ENCODE data around the gene RGS10. TPM values are rescaled to one million over a fixed set of nuclear protein-coding genes. Genes with fewer than 3 reads are reported as not detected.

The RGS10 gene
- polyA plus RNA-seq, 3 donors, result 33.0 to 36.3 (median 35.0) TPM

GRCh38 chr10:119504651-119505050 lies 37.9 kb downstream of the RGS10 start:
- no peak for DNase-seq (ENCODE audit: extremely low read depth in 1 of 11, low read depth in 9 of 11, low spot score in 4 of 11)

GRCh38 chr10:119503821-119504220 lies 38.7 kb downstream of the RGS10 start:
- no peak for DNase-seq (ENCODE audit: extremely low read depth in 1 of 11, low read depth in 9 of 11, low spot score in 4 of 11)

GRCh38 chr10:119502618-119503155 lies 39.8 kb downstream of the RGS10 start:
- no peak for DNase-seq (ENCODE audit: extremely low read depth in 1 of 11, low read depth in 9 of 11, low spot score in 4 of 11)

- no peak for DNase-seq (ENCODE audit: extremely low read depth in 1 of 11, low read depth in 9 of 11, low spot score in 4 of 11)
Observed at GRCh38 chr10:119502209-119502608, 40.3 kb downstream of the RGS10 start.

- no peak for DNase-seq (ENCODE audit: extremely low read depth in 1 of 11, low read depth in 9 of 11, low spot score in 4 of 11)
Observed at GRCh38 chr10:119501690-119502089, 40.8 kb downstream of the RGS10 start.

- DNase-seq (ENCODE audit: extremely low read depth in 1 of 11, low read depth in 9 of 11, low spot score in 4 of 11), result no peak
Observed at GRCh38 chr10:119500821-119501220, 41.7 kb downstream of the RGS10 start.

- no peak for DNase-seq (ENCODE audit: extremely low read depth in 1 of 11, low read depth in 9 of 11, low spot score in 4 of 11)
Observed at GRCh38 chr10:119500123-119500795, 42.3 kb downstream of the RGS10 start.

- DNase-seq (ENCODE audit: extremely low read depth in 1 of 11, low read depth in 9 of 11, low spot score in 4 of 11), result no peak
Observed at GRCh38 chr10:119499677-119500002, 42.9 kb downstream of the RGS10 start.

- DNase-seq (ENCODE audit: extremely low read depth in 1 of 11, low read depth in 9 of 11, low spot score in 4 of 11), result no peak
Observed at GRCh38 chr10:119498889-119499676, 43.4 kb downstream of the RGS10 start.

GRCh38 chr10:119497243-119497642 lies 45.3 kb downstream of the RGS10 start:
- DNase-seq (ENCODE audit: extremely low read depth in 1 of 11, low read depth in 9 of 11, low spot score in 4 of 11), result no peak

- DNase-seq (ENCODE audit: extremely low read depth in 1 of 11, low read depth in 9 of 11, low spot score in 4 of 11), result no peak
Observed at GRCh38 chr10:119496273-119496672, 46.2 kb downstream of the RGS10 start.

GRCh38 chr10:119495545-119495944 lies 47.0 kb downstream of the RGS10 start:
- DNase-seq (ENCODE audit: extremely low read depth in 1 of 11, low read depth in 9 of 11, low spot score in 4 of 11), result no peak

GRCh38 chr10:119495021-119495505 lies 47.5 kb downstream of the RGS10 start:
- no peak for DNase-seq (ENCODE audit: extremely low read depth in 1 of 11, low read depth in 9 of 11, low spot score in 4 of 11)

- DNase-seq (ENCODE audit: extremely low read depth in 1 of 11, low read depth in 9 of 11, low spot score in 4 of 11), result peak in 2 of 11 donors; percentile 41 to 42
Observed at GRCh38 chr10:119494236-119495020, 48.1 kb downstream of the RGS10 start.

- DNase-seq (ENCODE audit: extremely low read depth in 1 of 11, low read depth in 9 of 11, low spot score in 4 of 11), result no peak
Observed at GRCh38 chr10:119493155-119493554, 49.4 kb downstream of the RGS10 start.

- no peak for DNase-seq (ENCODE audit: extremely low read depth in 1 of 11, low read depth in 9 of 11, low spot score in 4 of 11)
Observed at GRCh38 chr10:119491966-119492757, 50.4 kb downstream of the RGS10 start.

- no peak for DNase-seq (ENCODE audit: extremely low read depth in 1 of 11, low read depth in 9 of 11, low spot score in 4 of 11)
Observed at GRCh38 chr10:119489991-119490326, 52.6 kb downstream of the RGS10 start.

- DNase-seq (ENCODE audit: extremely low read depth in 1 of 11, low read depth in 9 of 11, low spot score in 4 of 11), result no peak
Observed at GRCh38 chr10:119488675-119489074, 53.8 kb downstream of the RGS10 start.

GRCh38 chr10:119483839-119484238 lies 58.7 kb downstream of the RGS10 start:
- DNase-seq (ENCODE audit: extremely low read depth in 1 of 11, low read depth in 9 of 11, low spot score in 4 of 11), result no peak
